GM12873 (cell line): ENCODE results near the gene MTHFR.

Source experiments
- CTCF ChIP-seq: IDR thresholded peaks from 2 replicates; pipeline ENCODE4 v1.5.1; 2012; ENCODE audit warnings: low read depth, mild to moderate bottlenecking, moderate library complexity, low read length, control low read depth; ENCODE audit not compliant: insufficient read depth; ENCODE audit errors: missing control alignments

MTHFR gene

DNA sequence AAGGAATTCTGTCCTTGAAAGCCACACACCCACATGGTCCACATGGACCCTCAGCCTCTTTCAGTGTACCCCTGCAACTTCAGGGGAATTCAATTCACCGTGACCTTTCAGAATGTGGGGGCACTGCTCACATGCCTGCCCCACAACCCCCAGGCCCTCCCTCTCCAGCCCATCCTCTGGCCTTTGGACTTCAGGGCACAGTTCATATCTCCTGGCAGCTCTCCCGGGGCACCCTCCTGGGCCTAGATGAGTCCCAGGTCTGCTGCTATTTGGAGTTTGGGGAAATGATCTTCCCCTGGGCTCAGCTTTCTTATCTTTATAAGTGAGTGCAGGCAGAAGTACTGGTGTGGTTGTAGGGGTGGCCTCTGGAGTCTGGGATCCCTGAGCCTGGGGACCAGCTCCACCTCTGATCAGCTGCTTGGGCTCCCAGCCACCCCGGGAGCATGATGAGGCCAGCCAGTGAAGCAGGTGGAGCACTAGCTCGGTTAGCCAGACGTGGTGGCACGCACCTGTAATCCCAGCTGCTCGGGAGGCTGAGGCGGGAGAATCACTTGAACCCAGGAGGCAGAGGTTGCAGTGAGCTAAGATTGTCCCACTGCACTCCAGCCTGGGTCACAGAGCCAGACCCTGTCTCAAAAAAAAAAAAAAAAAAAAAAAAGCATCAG, 28.0 kb downstream of the MTHFR start:
- no peak for TF ChIP-seq CTCF

DNA sequence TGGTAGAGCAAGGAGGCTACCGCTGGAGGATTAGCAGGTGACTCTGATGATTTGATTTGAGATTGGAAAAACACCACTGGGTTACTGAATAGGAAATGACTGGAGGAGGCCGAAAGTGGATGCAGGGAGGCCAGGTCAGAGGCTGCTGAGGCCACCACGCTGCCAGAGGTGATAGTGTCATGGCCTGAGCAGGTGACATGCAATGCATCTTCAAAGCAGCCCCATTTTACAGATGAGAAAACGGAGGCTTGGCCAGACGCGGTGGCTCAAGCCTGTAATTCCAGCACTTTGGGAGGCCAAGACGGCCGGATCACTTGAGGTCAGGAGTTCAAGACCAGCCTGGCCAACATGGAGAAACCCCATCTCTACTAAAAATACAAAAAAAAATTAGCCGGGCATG, 31.0 kb downstream of the MTHFR start:
- TF ChIP-seq CTCF = no peak

- TF ChIP-seq CTCF = no peak
These were observed 33.3 kb downstream of the MTHFR start for GRCh38 chr1:11772458-11772857.

DNA sequence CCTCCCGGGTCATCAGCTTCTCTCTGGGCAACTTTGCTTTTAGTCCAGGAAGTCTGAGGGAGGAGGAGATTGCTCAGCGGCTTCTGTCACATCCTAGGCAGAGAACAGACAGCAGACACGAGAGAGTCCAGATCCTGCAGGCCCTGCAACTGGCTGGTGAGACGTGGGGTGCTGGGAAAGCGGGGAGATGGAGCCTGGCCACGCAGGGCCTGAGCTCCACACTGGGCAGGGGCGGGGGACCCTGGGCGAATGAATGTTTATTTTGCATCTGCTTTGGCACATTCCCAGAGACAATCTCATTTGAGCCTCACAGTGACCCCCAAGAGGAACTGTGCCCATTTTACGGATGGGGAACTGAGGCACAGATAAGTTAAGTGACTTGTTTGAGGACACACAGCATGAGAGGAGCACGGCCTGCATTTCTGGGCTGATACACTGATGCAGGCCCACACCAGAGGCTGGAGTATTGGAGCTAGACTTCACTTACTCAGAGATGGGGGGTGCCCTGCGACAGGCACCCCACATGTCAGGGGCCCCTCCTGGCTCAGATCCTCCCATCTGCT, 34.2 kb downstream of the MTHFR start:
- TF ChIP-seq CTCF = no peak

GRCh38 chr1:11770011-11770410, 35.8 kb downstream of the MTHFR start:
- no peak for TF ChIP-seq CTCF

DNA sequence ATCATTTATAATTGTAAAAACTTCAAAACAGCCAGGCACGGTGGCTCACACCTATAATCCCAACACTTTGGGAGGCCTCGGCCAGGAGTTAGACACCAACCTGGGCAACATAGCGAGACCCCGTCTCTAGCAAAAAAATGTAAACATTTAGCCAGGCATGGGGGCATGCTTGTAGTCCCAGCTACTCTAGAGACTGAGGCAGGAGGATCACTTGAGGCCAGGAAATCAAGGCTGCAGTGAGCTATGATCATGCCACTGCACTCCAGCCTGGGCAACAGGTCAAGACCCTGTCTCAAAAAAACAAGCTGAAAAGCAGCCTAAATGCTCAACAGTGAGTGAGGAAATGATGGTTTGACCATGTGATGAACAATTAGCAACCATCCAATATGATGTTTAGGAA, 36.5 kb downstream of the MTHFR start:
- TF ChIP-seq CTCF = no peak

DNA sequence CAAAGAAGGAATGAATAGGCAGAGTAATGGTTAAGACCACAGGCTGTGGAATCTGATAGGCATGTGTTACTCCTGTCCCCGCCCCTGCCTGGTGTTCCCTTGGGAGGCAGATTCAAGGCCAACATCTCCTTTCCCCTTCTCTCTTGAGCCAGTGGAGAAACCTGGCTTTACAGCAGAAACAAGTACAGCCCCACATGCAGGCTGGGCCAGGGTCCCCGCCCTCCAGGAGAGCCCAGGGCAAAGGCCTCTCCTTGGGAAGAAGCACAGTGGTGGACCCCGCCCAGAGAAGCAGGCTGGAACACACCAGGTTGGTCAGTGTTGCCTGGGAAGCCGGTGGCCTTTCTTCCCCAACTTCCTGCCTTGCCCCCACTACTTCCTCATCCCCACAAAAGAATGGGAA, 36.9 kb downstream of the MTHFR start:
- TF ChIP-seq CTCF = no peak
